Measurements from ENCODE around the gene ART4. TPM values are rescaled to one million over a fixed set of nuclear protein-coding genes. Genes with fewer than 3 reads are reported as not detected.
A peak's percentile ranks its signal among the peaks of the same experiment; 100 is the strongest.

Gene ART4
- total RNA-seq, 4 donors from 2014 or later, result 0.13 to 1.7 (median 0.62) TPM

GRCh38 chr12:14775636-14775980 is 67.7 kb downstream of the ART4 start:
- peaks cover 0 to 37% (median 3%) of the 10 kb centered on the region in 3 donors for H3K4me1 ChIP-seq
- WGBS, 2 donors (ENCODE audit: low coverage in 1 of 2), result 38 to 50% methylated on average over 1 of the region's 1 CpG
- no peaks in the 10 kb centered on the region for H3K9me3 ChIP-seq
- no peak for ATAC-seq
- H3K36me3 ChIP-seq, result no peaks in the 10 kb centered on the region
- peak overlapping the region; percentile 92 to 99 (median 94) for H3K27ac ChIP-seq
- H3K4me3 ChIP-seq, result peak overlapping the region; percentile 67 to 79
- TF ChIP-seq POLR2A (IDR thresholded peaks at IDR 0.05) (no peak), POLR2AphosphoS5 (IDR thresholded peaks at IDR 0.05) (peak; percentile 5), CTCF (IDR thresholded peaks at IDR 0.05) (no peak), EP300 (IDR thresholded peaks at IDR 0.05) (no peak)
- H3K27me3 ChIP-seq, result no peaks in the 10 kb centered on the region

Other genes starting within 250 kb of the ART4 start
- not detected for gene GUCY2C, start 146.9 kb downstream of the ART4 start, total RNA-seq
- 10 to 100 TPM; 13.5 to 24.3 (median 21.1) TPM for gene WBP11, start 40.0 kb downstream of the ART4 start, total RNA-seq
- gene C12orf60, start 39.9 kb downstream of the ART4 start, total RNA-seq, result 1 to 10 TPM in 2 of 4 donors, under 1 TPM in 2; 0.40 to 1.5 (median 1.0) TPM
- gene SMCO3, start 29.3 kb downstream of the ART4 start, total RNA-seq, result under 1 TPM in 3 of 4 donors, not detected in 1; 0.13 to 0.57 (median 0.31) TPM
- gene MGP, start 42.3 kb upstream of the ART4 start, total RNA-seq, result 100 to 1,000 TPM; 506 to 706 (median 636) TPM
- 1 to 10 TPM in 1 of 4 donors, under 1 TPM in 2, not detected in 1; 0.54 to 3.4 (median 0.96) TPM for gene ERP27, start 95.0 kb upstream of the ART4 start, total RNA-seq
- gene ARHGDIB, start 118.1 kb upstream of the ART4 start, total RNA-seq, result 100 to 1,000 TPM in 1 of 4 donors, 10 to 100 TPM in 3; 22.4 to 108 (median 74.2) TPM
- gene PDE6H, start 129.5 kb upstream of the ART4 start, total RNA-seq, result not detected